ENCODE measurements around the gene PGD.
"Not testable (repeated sequence)": the region's sequence is repeated elsewhere in the genome, so short reads cannot be mapped to it uniquely, and the experiment has no call there.

The PGD gene

DNA sequence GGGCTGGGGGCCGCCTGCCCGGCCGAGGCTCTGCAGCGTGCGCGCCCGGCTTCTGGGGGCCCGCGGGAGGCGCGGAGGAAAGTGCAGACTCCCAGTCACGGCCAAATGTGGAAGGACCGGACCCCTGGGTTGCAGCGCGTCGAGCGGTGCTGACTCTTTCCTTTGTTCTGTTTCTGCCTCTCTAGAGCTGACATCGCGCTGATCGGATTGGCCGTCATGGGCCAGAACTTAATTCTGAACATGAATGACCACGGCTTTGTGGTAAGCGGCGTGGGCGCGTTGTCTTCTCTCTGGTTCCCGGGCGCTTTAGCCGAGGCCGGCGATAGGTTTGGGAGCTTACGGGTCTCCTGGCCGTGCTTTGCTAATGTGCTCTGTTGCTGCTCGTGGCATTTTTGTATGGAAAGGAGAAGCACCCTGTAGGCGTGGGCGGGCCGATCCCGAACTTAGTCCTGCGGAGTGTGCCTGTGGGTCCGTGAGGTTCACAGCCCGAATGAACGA is 629 bp downstream of the PGD start:
- DNase-seq (ENCODE audit: low read depth) = peak; percentile 54

DNA sequence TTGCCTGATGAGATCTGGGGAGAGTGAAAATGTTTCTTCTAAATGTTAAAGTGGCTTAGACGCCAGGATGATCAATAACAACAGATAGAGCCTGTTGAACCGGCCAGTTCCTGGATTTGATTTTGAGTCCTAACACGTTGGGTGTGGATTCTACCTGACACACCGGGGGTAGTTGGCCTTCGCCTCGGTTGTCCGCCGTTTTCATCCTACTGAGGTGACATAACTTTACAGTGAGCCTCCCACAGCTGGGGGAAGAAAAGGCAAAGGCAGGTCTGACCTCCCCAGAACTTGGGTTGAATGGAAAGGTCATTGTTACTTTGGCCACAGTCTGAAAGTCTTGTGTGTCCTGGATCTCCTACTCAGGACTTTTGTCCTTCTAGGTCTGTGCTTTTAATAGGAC is 1.1 kb downstream of the PGD start:
- no peak for DNase-seq (ENCODE audit: low read depth)

DNA sequence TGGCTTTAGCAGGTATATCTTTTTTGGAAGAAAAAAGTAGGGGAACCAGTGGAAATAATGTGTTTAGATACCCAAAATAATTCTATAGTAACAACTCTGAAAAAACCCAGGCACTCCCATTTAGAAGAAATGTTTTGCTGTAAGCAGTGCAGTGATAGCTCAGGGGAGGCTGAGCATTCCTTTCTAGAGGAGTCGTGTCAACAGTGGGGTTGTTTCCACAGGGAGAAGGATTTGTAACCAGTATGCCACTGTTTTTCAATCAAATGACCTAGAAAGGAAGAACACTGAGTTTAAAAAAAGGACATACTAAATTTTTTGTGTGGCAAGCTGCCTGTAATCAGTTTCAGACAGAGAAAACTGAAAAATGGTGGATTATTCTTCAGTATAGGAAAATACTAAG is 2.4 kb downstream of the PGD start:
- DNase-seq (ENCODE audit: low read depth) = peak; percentile 76

GRCh38 chr1:10402729-10403274 is 3.9 kb downstream of the PGD start:
- peak; percentile 63 for DNase-seq (ENCODE audit: low read depth)

DNA sequence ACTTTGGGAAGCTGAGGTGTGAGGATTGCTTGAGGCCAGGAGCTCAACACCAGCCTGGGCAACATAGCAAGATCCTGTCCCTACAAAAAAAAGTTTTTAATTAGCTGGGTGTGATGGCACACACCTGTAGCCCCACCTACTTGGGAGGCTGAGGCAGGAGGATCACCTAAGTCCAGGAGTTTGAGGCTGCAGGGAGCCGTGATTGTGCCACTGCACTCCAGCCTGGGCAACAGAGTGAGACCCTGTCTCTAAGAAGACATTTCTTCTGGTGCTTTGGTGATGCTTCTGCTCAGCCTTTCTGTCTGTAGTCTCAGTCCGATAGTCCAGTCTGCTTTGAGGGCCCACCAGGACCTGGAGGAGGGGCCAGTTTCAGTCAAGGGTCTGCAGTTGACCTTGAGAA is 8.3 kb downstream of the PGD start:
- no peak for DNase-seq (ENCODE audit: low read depth)

GRCh38 chr1:10415211-10415930 is 16.5 kb downstream of the PGD start:
- DNase-seq (ENCODE audit: low read depth) = peak; percentile 86

DNA sequence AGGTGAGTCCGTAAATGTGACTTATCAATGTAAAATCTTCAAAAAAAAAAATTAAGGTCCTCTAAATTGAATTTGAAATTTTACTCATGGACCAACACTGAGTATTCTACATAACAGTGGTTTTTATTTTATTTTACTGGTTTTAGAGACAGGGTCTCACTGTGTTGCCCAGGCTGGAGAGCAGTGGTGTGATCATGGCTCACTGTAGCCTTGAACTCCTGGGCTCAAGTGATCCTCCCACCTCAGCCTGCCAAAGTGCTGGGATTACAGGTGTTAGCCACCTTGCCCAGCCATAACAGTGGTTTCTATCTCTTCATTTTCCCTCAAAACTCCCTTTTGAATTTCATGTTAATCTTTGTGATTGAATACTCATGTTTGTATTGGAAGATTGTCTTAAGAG is 17.1 kb downstream of the PGD start:
- DNase-seq (ENCODE audit: low read depth) = not testable (repeated sequence)

DNA sequence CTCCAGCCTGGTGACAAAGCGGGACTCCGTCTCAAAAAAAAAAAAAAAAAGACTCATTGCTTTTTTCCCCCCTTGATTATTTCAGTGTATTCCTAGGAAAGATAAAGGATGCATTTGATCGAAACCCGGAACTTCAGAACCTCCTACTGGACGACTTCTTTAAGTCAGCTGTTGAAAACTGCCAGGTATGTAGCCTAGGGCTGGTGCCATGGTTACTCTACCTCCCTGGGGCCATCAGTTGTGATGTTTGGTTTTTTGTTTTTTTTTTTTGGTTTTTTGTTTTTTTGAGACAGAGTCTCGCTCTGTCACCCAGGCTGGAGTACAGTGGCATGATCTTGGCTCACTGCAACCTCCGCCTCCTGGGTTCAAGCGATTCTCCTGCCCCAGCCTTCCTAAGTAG is 19.9 kb downstream of the PGD start:
- not testable (repeated sequence) for DNase-seq (ENCODE audit: low read depth)

DNA sequence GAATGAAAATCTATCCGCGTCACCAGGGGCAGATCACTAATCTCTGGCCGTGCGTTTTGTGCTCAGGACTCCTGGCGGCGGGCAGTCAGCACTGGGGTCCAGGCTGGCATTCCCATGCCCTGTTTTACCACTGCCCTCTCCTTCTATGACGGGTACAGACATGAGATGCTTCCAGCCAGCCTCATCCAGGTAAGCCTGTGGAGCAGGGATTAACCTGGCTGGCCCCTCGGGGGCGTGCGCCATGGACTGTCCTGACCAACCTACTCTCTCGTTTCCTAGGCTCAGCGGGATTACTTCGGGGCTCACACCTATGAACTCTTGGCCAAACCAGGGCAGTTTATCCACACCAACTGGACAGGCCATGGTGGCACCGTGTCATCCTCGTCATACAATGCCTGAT is 20.5 kb downstream of the PGD start:
- no peak for DNase-seq (ENCODE audit: low read depth)

DNA sequence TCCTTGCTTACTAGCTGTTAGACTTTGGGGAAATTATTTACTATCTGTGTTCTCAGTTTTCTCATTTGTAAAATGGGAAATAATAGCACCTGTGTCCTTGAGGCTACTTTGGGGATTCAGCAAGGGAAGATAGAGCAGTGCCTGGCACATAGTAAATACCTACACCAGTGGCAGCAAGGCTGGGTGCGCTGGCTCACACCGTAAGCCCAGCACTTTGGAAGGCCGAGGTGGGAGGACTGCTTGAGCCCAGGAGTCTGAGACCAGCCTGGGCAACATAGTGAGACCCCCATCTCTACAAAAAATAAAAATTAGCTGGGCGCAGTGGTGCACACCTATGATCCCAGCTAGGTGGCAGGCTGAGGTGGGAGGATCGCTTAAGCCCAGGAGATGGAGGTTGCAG is 22.8 kb downstream of the PGD start:
- no peak for DNase-seq (ENCODE audit: low read depth)

GRCh38 chr1:10424034-10424433 is 25.2 kb downstream of the PGD start:
- DNase-seq (ENCODE audit: low read depth) = peak; percentile 64

GRCh38 chr1:10424651-10425050 is 25.8 kb downstream of the PGD start:
- DNase-seq (ENCODE audit: low read depth) = no peak

GRCh38 chr1:10425826-10426534 is 27.1 kb downstream of the PGD start:
- not testable (repeated sequence) for DNase-seq (ENCODE audit: low read depth)

DNA sequence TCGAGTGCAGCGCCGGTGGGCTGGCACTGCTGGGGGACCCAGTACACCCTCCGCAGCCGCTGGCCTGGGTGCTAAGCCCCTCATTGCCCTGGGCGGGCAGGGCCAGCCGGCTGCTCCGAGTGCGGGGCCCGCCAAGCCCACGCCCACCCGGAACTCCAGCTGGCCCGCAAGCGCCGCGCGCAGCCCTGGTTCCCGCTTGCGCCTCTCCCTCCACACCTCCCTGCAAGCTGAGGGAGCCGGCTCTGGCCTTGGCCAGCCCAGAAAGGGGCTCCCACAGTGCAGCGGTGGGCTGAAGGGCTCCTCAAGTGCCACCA is 27.6 kb downstream of the PGD start:
- not testable (repeated sequence) for DNase-seq (ENCODE audit: low read depth)

DNA sequence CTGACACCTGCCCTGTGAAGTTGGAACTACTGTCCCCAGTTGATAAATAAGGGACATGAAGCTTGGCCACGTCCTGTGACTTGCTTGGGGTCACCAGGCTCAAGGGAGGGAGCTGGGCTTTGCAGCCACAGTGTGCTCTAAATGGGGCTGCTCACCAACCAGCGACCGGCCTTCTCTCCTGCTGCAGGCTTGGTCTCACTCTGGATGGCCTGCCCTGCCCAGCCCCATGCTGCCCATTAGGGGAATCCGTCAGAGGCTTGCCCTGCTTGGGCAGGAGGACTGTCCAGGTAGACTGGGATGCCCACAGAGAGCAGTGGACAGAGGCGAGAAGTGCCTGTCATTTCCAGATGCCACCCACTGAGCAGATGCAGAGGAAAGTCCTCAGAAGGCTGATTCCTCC is 30.1 kb downstream of the PGD start:
- DNase-seq (ENCODE audit: low read depth) = no peak

DNA sequence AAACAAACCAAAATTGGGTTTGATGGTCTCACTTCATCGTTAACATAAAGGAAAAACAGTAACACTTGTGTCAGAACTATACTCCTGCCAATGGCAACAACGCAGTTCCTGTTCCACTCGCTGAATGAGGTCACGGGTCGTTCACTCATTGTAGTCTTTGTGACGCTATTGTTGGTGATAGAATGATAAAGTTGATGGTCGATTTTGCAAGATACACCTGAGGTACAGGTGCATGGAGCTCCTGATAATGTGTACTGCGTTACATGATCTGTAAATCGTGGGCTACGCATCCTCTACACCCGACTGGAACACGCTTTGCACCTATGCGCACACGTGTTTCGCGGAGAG is 31.0 kb downstream of the PGD start:
- DNase-seq (ENCODE audit: low read depth) = peak; percentile 4

DNA sequence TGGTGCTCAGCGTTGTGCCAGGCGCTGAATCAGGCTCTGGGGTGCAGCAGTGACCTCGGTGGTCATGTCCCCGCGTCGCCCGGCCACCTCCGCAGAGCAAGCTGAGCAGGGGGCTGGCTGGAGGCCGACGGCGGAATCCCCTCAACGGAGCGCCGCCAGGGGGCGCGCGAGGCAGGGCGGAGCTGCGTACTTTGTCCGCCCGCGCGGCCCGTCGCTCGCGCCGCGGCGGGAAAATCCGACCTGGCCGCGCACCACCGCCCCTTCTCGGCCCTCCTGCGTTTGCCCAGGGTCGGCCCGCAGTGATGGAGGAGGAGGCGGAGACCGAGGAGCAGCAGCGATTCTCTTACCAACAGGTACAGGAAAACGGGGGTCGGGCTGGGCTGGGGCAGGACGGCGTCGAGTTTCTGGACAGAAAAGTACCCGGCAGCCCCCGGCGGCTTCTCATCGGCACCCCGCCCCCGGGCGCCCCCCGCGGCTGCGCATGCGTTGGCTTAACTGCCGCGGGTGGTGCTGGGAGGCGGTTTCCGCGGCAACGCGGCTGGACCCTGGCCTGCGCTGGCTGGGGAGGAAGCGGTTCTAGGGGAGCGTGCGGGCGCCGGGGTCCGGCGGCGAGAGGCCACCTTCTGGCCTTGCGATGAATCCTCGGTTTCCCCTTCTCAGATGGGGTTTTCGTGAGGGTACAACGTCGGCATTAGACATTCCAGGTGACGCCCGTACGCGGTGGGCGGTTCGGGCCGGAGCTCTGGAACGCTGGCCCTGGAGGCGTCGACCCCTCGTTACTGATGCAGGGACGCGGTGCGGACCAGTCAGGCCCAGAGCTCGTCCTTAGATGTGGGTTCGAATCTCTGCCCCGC is 31.6 kb downstream of the PGD start, which contains the start of gene CENPS:
CENPS (plus strand) TSS at position 218 of the 854 bp plus-strand sequence; CDS start at position 303, 85 bp downstream.
- DNase-seq (ENCODE audit: low read depth) = peak; percentile 89

GRCh38 chr1:10431070-10431730 is 32.3 kb downstream of the PGD start:
- peak; percentile 46 for DNase-seq (ENCODE audit: low read depth)

DNA sequence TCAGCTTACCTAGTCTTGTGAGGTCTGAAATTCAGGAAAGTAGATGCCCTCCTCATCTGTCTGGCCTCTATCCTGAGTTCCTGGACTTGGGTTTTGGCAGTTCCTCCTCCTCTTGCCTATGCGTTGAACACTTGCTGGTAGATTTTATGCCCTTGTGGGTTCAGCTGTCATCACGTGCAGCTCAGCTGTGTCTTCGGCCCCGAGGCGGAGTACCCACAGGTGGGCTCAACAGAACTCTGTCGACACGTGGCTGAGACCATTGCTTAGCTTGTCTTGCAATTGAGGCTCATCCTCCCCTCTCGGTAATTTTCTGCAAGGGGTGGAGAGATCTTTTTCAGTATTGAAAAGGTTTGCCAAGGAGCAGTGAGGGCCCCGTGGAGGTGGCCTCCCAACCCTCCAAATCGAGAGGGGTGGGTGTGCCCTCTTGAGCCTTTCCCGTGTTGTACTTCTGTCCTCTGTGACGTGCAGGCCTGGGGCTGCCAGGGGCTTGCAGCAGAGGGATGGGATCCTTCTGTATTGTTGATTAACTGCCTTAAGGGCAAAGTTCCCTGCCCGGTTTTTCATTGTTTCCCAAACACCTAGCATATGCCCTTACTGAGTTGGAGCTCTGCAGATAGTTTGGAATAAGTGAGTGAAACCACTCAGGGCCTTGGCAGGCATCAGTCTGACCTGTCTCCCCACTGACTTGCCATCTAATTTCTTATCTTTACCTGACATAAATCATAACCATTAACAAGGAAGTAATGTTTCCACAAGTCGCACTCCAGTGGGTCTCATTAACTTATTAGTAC is 34.2 kb downstream of the PGD start:
- no peak for DNase-seq (ENCODE audit: low read depth)

- no peak for DNase-seq (ENCODE audit: low read depth)
Observed at GRCh38 chr1:10433790-10434189, 34.9 kb downstream of the PGD start.

DNA sequence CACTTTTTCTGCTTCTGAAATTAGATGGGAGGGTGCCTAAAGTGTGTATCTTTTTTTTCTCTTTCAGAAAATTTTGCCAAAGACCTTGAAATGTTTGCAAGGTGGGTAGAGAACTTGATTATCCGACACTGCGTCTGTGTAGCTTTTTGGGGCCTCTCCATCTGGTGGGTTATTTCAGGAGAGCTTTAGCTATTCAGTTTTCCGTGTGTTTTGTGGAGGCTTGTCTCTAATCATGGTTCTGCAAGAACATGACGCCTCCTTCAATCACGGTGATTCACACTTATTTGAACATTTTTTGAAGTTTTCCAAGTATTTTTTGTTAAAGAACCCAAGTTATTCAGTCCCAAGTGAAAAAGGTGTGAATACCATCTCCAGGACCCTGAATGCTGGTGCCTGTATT is 35.7 kb downstream of the PGD start:
- DNase-seq (ENCODE audit: low read depth) = no peak
